IMR-90 (cell line): ENCODE data around the gene NAT14.

Source experiments
- CEBPB ChIP-seq: IDR thresholded peaks from 2 replicates; pipeline ENCODE4 v1.6.1; 2012; ENCODE audit warnings: low read depth, low read length, improper control_type of control experiment
- CHD1 ChIP-seq: IDR thresholded peaks from 2 replicates; pipeline ENCODE4 v1.6.1; 2012; ENCODE audit warnings: low read depth, low read length, improper control_type of control experiment
- FOS ChIP-seq: fragments of 150-350 bp; IDR thresholded peaks from 2 replicates; pipeline ENCODE4 v1.6.1; 2016; ENCODE audit warnings: low read depth, low read length
- MAFK ChIP-seq: IDR thresholded peaks from 2 replicates; pipeline ENCODE4 v1.6.1; 2012; ENCODE audit warnings: low read depth, low read length, improper control_type of control experiment
- MXI1 ChIP-seq: IDR thresholded peaks from 2 replicates; pipeline ENCODE4 v1.6.1; 2012; ENCODE audit warnings: low read depth, mild to moderate bottlenecking, low read length, moderate library complexity, borderline replicate concordance
- POLR2A ChIP-seq: IDR thresholded peaks from 2 replicates; pipeline ENCODE4 v1.6.1; 2012; ENCODE audit warnings: mild to moderate bottlenecking, low read depth, low read length
- RAD21 ChIP-seq: IDR thresholded peaks from 2 replicates; pipeline ENCODE4 v1.6.1; 2012; ENCODE audit warnings: low read length, improper control_type of control experiment
- RFX5 ChIP-seq: IDR thresholded peaks from 2 replicates; pipeline ENCODE4 v1.8.0; 2012; ENCODE audit warnings: low read depth, mild to moderate bottlenecking, low read length, moderate library complexity
- TF ChIP-seq, protein P1 (sequence below): conservative IDR thresholded peaks from 2 replicates; pipeline ENCODE4 v1.5.1; 2012; ENCODE audit warnings: mild to moderate bottlenecking, low read depth, low read length, improper control_type of control experiment
- TF ChIP-seq, protein P2 (sequence below): fragments of 150-350 bp; IDR thresholded peaks from 2 replicates; pipeline ENCODE4 v1.6.1; 2017; ENCODE audit warnings: mild to moderate bottlenecking, antibody characterized with exemption, low read length, low read depth

DNA sequence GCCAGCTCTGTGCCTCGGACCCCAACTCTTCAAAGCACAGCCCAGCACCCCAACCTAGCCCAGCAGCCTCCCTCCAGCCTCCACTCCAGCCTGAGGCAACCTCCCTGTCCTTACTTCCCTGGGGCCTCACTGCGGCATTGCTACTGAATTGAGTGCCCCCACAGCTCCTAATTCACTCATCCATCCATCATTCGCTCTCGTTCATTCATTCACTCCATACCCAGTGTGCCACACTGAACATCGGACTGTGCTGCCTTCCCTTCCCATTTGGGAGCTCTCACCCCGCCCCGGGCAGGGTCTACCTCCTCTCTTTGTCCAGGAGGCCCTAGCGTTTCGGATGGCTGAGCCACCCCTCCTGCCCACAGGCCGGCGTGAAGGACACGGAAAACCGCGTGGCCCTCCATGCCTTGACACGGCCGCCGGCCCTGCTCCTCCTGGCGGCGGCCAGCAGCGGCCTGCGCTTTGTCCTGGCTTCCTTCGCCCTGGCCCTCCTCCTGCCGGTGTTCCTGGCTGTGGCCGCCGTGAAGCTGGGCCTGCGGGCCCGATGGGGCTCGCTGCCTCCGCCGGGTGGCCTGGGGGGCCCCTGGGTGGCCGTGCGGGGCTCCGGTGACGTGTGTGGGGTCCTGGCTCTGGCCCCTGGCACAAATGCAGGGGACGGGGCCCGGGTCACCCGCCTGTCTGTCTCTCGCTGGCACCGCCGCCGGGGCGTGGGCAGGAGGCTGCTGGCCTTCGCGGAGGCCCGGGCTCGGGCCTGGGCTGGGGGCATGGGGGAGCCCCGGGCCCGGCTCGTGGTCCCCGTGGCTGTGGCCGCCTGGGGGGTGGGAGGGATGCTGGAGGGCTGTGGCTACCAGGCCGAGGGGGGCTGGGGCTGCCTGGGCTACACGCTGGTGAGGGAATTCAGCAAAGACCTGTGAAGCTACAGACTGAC, 1.3 kb downstream of the NAT14 start:
- TF ChIP-seq, protein P1, sequence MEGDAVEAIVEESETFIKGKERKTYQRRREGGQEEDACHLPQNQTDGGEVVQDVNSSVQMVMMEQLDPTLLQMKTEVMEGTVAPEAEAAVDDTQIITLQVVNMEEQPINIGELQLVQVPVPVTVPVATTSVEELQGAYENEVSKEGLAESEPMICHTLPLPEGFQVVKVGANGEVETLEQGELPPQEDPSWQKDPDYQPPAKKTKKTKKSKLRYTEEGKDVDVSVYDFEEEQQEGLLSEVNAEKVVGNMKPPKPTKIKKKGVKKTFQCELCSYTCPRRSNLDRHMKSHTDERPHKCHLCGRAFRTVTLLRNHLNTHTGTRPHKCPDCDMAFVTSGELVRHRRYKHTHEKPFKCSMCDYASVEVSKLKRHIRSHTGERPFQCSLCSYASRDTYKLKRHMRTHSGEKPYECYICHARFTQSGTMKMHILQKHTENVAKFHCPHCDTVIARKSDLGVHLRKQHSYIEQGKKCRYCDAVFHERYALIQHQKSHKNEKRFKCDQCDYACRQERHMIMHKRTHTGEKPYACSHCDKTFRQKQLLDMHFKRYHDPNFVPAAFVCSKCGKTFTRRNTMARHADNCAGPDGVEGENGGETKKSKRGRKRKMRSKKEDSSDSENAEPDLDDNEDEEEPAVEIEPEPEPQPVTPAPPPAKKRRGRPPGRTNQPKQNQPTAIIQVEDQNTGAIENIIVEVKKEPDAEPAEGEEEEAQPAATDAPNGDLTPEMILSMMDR, result no peak
- no peak for TF ChIP-seq CHD1
- TF ChIP-seq POLR2A, result no peak; the same call in 1 of the 2 replicates
- no peak for TF ChIP-seq MXI1
- no peak for TF ChIP-seq CEBPB
- no peak for TF ChIP-seq MAFK
- no peak for TF ChIP-seq RAD21
- no peak for TF ChIP-seq FOS
- TF ChIP-seq, protein P2, sequence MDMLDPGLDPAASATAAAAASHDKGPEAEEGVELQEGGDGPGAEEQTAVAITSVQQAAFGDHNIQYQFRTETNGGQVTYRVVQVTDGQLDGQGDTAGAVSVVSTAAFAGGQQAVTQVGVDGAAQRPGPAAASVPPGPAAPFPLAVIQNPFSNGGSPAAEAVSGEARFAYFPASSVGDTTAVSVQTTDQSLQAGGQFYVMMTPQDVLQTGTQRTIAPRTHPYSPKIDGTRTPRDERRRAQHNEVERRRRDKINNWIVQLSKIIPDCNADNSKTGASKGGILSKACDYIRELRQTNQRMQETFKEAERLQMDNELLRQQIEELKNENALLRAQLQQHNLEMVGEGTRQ, result no peak
- no peak for TF ChIP-seq RFX5
